GM19099 (cell line): Measurements from ENCODE around the gene GNMT.

Experiments used
- POLR2A ChIP-seq: IDR thresholded peaks from 3 replicates; pipeline ENCODE4 v1.6.1; 2011; ENCODE audit warnings: low read depth; ENCODE audit not compliant: insufficient read length; ENCODE audit errors: extremely low read depth

The GNMT gene

DNA sequence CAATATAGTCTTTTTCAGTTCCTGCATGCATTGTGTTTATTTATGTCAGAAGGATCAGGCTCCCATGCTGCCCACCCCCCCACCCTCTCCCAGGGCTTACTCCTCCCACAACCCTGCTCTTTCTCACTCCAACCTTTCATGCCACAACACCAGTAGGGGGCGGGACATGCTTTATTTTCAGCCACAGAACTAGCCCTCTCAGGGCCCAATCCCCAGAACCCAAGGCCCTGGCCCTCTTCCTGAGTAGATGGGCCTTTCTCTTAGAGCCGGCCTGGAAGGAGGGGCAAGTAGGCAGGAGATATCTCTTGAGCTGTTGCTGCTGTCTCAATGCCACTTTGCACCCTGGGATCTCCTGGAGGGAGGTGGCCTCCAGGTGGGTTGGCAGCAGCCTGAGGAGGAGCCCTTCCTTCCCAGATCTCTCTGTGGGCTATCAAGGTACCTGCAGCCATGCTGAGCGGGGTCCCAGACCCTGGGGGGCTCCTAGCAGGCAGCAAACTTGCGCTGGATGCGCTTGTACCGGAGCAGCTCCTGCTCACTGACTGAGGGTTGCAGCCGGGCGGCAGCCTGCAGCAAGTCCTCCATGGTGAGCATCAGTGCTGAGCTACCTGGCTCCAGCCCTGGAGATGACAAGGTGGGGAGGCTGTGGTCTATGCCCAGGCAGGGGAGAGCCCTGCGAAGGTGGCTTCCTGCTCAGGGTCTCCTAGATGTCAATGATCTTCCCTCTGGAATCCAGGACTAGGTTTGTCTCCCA lies 3.5 kb downstream of the GNMT start:
- TF ChIP-seq POLR2A, result no peak

DNA sequence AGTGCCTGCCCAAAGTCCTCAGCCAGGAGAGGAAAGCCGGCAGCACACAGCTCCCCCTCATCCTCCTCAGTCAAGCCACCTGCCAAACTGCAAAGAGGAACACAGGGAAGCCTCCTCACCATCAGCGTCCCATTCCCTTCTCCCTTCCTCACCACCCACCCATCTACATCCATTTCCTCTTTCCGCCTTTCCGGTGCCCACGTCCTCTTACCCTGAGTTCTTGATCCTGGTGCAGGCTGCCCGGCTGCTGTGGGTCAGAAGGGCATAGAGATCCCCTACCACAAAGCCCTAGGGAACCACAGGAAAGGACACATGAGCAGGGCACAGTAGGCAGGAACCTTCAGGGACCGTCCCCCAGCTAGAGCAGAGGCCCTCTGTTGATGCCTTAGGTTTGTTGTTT lies 6.0 kb downstream of the GNMT start:
- TF ChIP-seq POLR2A, result no peak

- TF ChIP-seq POLR2A, result no peak
Measured at GRCh38 chr6:42967228-42967627, 6.7 kb downstream of the GNMT start.

DNA sequence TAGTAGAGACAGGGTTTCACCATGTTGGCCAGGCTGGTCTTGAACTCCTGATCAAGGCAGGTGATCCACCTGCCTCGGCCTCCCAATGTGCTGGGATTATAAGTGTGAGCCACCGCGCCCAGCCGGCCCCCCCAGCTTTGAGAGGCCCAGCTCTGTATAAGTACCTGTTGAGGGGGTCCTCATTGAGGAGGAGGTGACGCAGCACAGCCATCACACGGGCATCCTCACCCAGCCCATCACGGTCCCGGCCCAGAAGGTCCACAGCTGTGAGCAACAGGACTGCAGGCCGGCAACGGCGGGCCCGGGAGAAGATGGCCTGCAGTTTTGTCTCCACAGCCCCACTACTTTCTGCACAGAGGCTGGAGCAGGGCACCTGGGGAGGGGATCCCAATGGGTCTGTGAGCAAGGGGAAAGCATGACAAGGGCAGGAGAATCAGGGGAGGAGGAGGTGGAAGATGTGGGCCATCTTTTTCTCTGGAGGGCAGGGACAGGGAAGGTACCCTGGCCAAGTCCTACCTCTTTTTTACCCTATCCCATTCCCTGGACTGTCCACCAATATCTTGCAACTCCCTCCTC lies 7.7 kb downstream of the GNMT start:
- TF ChIP-seq POLR2A, result no peak

DNA sequence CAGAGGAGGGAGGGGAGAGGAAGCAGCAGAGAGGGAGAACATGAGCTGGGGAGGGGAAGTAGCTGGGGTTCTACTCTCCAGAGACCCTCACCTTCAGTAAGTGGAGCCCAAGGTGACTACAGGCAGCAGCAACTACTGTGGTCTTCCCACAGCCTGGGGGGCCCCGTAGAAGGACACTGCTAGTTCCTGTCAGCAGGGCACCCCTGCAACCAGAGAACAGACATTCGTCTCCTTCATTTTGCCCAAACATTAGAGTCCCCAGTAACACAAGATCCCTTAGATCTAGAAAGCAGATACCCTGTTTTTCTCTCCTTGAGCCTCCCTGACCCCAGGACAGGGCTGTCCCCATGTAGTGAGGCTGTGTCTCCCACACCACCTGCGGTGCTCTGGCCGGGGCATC lies 8.2 kb downstream of the GNMT start:
- no peak for TF ChIP-seq POLR2A

- no peak for TF ChIP-seq POLR2A
Measured at GRCh38 chr6:42969431-42969830, 8.9 kb downstream of the GNMT start.

DNA sequence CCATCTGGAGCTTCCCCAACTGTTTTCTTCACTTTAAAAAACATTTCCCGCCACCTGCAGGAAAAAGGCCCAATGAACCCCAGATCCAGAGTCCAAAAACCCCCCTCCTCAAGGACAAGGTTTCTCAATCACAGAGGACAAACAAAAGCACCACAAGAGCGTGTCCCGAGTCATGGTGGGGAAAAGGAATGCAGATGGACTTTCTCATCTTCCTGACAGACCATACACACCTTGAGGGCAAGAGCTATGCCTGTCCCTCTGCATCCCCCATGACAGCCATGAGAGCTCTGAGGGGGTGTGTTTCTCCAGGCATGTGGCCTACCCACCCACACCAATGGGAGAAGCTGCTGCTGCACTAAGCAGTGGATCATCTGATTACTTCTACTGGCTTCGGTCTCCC lies 9.4 kb downstream of the GNMT start:
- TF ChIP-seq POLR2A, result no peak

DNA sequence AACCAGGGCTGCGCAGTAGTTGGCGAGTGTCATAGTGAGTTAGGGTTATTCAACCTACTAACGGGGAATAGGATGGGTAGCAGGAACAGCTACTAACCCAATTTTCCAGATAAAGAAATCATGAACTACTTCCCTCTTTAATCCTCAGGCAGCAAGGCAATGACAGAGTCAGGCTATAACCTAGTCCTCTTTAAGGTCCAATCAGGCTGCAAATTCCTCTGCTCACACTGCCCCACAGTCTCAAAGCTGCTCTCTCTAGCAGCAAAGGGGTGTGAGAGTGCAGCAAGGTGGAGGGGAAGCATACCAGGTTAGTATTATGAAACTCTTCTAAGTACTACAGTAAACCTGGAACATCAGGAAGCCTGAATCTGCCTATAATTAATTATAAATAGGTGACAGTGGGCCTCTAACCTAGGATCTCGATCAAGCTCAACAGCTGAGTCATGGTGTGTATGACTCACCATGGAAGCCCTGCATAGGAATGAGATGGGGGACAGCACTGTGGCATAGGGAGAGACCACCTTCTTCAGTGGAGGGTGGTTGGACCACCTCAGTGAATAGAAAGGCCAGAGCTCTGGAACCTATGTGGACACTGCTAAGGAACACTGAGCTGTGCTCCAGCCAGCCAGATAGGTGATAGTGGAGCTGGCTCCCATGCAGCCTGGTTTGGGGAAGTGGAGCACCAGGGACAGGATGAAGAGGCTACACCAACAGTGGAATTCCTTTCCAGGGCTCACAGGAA lies 10.5 kb downstream of the GNMT start:
- TF ChIP-seq POLR2A, result no peak

- no peak for TF ChIP-seq POLR2A
Measured at GRCh38 chr6:42971746-42972327, 11.3 kb downstream of the GNMT start.

GRCh38 chr6:42973926-42974325 lies 13.4 kb downstream of the GNMT start:
- no peak for TF ChIP-seq POLR2A

DNA sequence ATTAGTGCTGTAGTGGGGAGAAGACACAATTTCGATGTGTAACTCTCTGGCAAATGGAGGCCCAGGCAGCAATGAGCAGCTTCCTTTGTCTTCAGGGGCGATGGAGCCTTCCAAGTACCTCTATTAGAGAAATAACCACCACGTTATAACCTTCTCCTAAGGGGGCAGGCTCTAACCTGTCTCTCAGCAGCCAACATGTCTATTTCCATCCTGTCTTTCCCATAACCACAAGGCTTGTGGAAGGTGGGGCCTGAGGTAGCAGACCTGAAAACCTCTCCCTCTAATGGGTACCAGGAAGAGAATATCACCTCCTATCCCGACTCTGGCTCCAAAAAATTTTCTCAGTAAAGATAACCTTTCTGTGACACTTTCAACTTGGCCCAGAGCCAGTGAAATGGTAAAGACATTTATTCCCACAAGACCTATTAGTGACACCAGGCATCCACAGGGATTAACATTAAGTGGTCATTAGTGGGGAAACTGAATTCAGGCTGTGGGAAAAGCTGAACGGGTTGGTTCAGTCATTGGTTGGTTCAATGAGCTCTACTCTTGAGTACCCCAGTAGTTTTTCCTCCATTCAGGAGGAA lies 14.5 kb downstream of the GNMT start:
- TF ChIP-seq POLR2A, result no peak

DNA sequence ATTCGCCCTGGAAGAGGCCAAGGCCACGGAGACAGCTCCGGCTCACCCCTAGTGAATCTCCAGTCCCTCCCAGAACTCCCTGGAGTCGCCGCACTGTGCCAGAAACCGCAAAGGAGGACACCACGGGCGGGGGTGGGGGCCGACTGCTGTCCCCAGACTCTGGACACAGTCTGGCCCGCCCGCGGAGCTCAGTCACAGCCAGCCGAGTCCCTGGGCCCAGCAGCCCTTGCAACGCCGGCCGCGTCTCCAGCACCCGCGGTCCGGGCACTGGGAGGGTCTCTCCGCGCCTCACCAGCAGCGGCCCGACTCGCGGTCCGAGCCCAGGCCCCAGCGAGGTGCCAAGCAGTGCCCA lies 17.9 kb downstream of the GNMT start:
- TF ChIP-seq POLR2A, result no peak

DNA sequence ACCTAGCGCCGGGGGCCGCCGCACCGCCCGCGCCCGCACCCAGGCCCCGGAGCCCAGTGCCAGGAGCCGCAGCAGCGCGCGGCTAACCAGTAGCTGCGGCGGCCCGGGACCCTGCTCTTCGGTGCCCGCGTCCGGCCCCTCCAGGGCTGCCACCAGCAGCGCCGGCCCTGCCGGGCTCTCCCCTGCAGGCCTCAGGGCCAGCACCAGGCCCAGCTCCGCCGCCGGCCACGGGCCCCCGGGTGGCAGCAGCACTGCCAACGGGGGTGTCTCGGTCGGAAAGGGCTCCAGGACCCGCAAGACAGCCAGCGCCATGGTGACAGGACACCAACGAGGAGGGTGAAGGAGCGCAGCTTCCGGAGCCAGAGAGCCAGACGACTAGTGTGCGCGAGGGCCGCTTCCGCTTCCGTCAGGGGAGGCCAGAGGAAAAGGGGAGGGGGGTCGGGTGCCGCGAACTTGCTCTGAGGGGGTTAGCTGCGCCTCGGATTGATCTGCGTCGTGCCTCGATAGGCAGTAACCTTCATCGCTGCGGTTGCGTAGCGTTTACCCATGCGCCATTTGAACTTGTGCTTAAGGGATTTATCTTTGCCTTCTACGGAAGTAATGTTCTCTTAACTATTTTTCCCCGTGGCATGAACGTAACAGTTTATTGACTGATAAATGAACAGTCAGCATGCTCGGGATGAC lies 18.4 kb downstream of the GNMT start, which contains the start of gene PEX6:
Gene PEX6 (minus strand): TSS at position 343 of the 684 bp plus-strand sequence. CDS start 31 bp downstream, at position 312.
- TF ChIP-seq POLR2A, result peak; percentile 89

DNA sequence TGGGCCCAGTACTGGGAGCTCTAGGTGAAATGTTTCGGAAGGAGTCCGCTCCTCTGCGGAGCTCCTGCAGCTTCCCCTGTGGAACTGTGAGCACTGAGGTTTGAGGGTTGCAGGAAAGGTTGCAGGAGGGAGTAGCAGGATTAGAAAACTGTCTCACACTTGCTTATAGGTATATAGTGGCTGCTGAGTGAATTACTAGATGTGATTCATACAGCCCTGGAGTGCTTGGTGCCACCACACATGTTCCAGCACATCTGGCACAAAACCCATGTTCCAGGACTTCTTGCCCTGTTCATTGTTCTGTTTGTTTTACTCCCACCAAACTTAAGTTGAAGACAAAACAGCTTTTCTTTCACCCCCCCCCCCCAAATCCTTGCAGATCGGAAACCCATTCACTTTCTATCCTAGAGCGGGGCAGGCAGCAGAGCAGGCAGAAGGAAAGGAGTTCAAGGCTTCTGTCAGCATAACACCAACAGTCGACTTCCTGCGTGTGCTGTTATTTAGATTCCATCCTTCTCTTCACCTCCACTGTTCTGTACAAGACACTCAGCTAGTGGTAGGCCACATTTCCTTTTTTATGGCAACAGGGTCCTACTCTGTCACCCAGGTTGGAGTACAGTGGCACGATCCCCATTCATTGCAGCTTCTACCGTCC lies 19.1 kb downstream of the GNMT start:
- TF ChIP-seq POLR2A, result no peak
